Ascending aorta (tissue), 2 donors: ENCODE measurements around the gene USP43. TPM values are rescaled to one million over a fixed set of nuclear protein-coding genes. Genes with fewer than 3 reads are reported as not detected.

ENCODE experiments used
- DNase-seq, 2 donors: peaks; one replicate each; pipeline ENCODE4 v3.0.0-alpha.2; 2019; ENCODE audit warnings: low spot score in 2 of 2
- H3K27ac ChIP-seq, 2 donors: fragments of 200-600 bp; sonication (generic); one replicate each; pipeline ENCODE4 v1.5.1; 2016 to 2017; ENCODE audit warnings: mild to moderate bottlenecking in 1 of 2
- H3K27me3 ChIP-seq: fragments of 200-600 bp; sonication (generic); one replicate; pipeline ENCODE4 v1.5.1; 2017
- H3K36me3 ChIP-seq, 2 donors: fragments of 200-600 bp; sonication (generic); one replicate each; pipeline ENCODE4 v1.5.1; 2016
- H3K4me1 ChIP-seq, 2 donors: fragments of 200-600 bp; sonication (generic); one replicate each; pipeline ENCODE4 v1.5.1; 2016 to 2017; ENCODE audit warnings: mild to moderate bottlenecking in 1 of 2
- H3K4me3 ChIP-seq, 2 donors: fragments of 200-600 bp; sonication (generic); one replicate each; pipeline ENCODE4 v1.5.1; 2016 to 2017; ENCODE audit warnings: mild to moderate bottlenecking in 1 of 2
- H3K9me3 ChIP-seq, 2 donors: fragments of 200-600 bp; sonication (generic); one replicate each; pipeline ENCODE4 v1.5.1; 2016
- CTCF ChIP-seq, 3 experiments: fragments of 200-600 bp in 2 of 3; fragments of 450-650 bp in 1 of 3; sonication (generic) in 2 of 3; IDR thresholded peaks; one replicate each; pipeline ENCODE4 v1.5.1; 2016 to 2019; ENCODE audit warnings: antibody characterized with exemption in 3 of 3, mild to moderate bottlenecking in 1 of 3, moderate library complexity in 1 of 3
- intact Hi-C: fragments of 100-400 bp; cut with DNase I; formaldehyde crosslinking; loops from one replicate; pipeline ENCODE4 v1.15.1; 2023
- total RNA-seq: library from RNA; depleted of rRNA; stranded (reverse); fragments of >200 nt; gene quantifications from one replicate; pipeline ENCODE4 v1.1.0, GENCODE V29; 2016

USP43 gene
- total RNA-seq, 1 donor from 2014 or later: not detected

GRCh38 chr17:9676084-9676483 lies 30.8 kb downstream of the USP43 start:
- no peak for DNase-seq
- H3K27me3 ChIP-seq: no peaks in the 10 kb centered on the region
- H3K9me3 ChIP-seq: peaks cover 9% of the 10 kb centered on the region in 2 donors
- H3K4me1 ChIP-seq: no peaks in the 10 kb centered on the region
- H3K4me3 ChIP-seq: no peak overlapping the region
- intact Hi-C loops: no loop called here
- no peaks in the 10 kb centered on the region for H3K36me3 ChIP-seq
- TF ChIP-seq CTCF (IDR thresholded peaks at IDR 0.05): no peak
- no peak overlapping the region for H3K27ac ChIP-seq

GRCh38 chr17:9676820-9677310 lies 31.5 kb downstream of the USP43 start:
- Histone ChIP-seq H3K36me3 (no peaks in the 10 kb centered on the region), H3K4me3 (no peak overlapping the region), H3K4me1 (no peaks in the 10 kb centered on the region), H3K9me3 (peaks cover 9% of the 10 kb centered on the region in 2 donors), H3K27me3 (no peaks in the 10 kb centered on the region), H3K27ac (no peak overlapping the region)
- intact Hi-C loops: no loop called here
- TF ChIP-seq CTCF (IDR thresholded peaks at IDR 0.05): no peak
- no peak for DNase-seq

GRCh38 chr17:9677411-9677810 lies 32.1 kb downstream of the USP43 start:
- DNase-seq: no peak
- Histone ChIP-seq H3K4me3 (no peak overlapping the region), H3K36me3 (no peaks in the 10 kb centered on the region), H3K9me3 (peaks cover 9% of the 10 kb centered on the region in 2 donors), H3K27me3 (no peaks in the 10 kb centered on the region), H3K4me1 (no peaks in the 10 kb centered on the region), H3K27ac (no peak overlapping the region)
- TF ChIP-seq CTCF (IDR thresholded peaks at IDR 0.05): no peak
- intact Hi-C loops: no loop called here

DNA sequence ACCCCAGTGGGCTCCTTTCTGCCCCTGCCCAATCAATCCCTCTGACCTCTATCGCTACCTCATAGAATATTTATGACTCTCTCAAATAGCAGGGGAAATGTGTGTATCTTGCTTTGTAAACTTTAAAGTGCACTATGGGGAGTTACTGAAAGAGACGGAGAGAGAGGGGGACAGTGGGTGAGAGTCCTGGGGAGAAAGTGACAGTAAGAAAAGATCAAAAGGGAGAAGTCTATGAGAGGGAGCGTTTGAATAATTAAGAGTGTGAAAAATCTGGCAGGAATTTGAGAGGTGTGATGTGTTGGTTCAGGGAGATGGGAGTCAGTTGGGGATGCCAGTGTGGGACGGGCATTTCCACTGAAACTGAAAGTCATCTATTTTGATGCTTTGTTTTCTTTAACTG lies 32.6 kb downstream of the USP43 start:
- TF ChIP-seq CTCF (IDR thresholded peaks at IDR 0.05): no peak
- H3K4me1 ChIP-seq: no peaks in the 10 kb centered on the region
- H3K27me3 ChIP-seq: no peaks in the 10 kb centered on the region
- no peak overlapping the region for H3K27ac ChIP-seq
- no peak for DNase-seq
- no peak overlapping the region for H3K4me3 ChIP-seq
- intact Hi-C loops: no loop called here
- peaks cover 9% of the 10 kb centered on the region in 2 donors for H3K9me3 ChIP-seq
- no peaks in the 10 kb centered on the region for H3K36me3 ChIP-seq

DNA sequence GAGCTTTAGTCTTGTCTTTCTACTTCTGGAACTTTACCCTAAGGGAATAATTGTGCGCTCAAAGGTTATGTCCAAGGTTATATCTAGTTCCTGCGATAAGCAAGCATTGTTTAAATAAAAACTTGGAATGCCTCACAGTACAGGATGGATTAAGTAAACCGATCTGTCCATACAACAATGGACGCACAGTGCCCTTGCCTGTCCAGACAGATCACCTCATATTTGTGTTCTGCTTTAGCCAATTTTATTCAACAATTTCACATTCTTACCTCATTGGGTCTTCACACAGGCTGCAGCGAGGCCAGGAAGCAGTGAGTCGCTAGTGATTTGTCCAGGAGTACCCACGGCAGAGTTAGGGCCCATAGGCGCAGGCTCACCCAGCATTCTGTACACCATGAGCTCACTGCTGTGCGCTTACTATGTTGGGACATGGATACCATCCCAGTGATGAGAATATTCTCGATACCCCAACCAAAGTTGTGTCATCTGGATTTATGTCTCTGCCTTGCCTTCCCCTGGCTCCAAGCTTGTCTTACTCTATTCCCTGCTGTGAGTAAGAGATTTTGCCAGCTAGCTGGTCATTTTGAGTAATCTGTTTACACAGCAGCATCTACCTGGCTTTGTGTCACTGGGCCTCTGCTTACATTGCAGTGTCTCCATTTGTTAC lies 39.8 kb downstream of the USP43 start:
- DNase-seq: no peak
- Histone ChIP-seq H3K27ac (no peak overlapping the region), H3K9me3 (peaks cover 3 to 6% of the 10 kb centered on the region in 2 donors), H3K27me3 (no peaks in the 10 kb centered on the region), H3K4me3 (no peak overlapping the region), H3K36me3 (no peaks in the 10 kb centered on the region), H3K4me1 (no peaks in the 10 kb centered on the region)
- TF ChIP-seq CTCF (IDR thresholded peaks at IDR 0.05): no peak
- intact Hi-C loops: no loop called here
